HG03378 (cell line): ENCODE data around the gene B3GAT3.
"Not testable (repeated sequence)": the region's sequence is repeated elsewhere in the genome, so short reads cannot be mapped to it uniquely, and the experiment has no call there.

ENCODE experiments used
- ATAC-seq: cut with Tn5 transposase; IDR thresholded peaks from one replicate; pipeline ENCODE4 v1.9.1; 2021; ENCODE audit warnings: mild to moderate bottlenecking, moderate library complexity; ENCODE audit not compliant: unreplicated experiment

Gene B3GAT3

DNA sequence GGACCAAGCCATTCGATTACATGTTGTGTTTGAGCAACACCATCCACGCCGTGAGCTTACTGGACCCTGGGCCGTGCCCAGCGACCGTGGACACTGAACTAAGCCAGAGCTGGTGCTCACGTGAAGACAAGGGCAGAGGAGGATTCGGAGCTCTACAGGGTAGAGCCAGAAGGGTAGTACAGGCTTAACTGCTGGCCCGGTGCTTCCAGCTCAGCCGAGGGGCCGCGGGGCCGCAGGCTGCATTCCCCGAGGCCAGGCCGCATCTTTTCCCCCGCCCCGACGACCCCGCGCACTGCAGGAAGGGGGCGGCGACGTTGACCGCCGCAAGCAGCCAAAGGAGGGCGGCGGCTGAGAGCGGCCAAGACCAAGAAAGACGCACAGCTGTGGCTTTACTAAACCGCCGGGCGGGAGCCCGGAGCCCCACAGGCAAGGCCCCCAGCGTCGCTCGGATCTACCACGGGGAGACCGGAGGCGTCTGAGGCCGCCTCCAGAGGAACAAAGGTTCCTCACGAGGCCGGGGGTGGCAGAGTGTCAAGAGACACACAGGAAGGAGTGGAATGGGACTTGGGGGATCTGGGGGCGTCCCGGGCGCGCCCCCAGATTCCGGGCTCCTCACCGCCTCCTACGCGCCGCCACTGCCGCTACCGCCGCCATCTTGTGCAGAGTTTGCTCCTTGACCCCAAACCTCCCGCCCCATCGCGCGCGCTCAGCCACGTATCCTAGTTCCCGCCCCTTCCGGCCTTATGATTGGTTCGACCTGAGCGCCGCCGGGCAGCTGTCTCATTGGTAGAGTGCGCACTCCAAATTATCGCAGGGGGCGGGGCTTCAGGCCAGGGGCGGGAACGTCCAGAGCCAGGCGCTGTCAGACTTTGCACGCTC is 24.4 kb upstream of the B3GAT3 start, which contains the start of gene GANAB:
Gene GANAB (minus strand): TSS at position 668 of the 879 bp plus-strand sequence. CDS start 14 bp downstream, at position 654.
- peak; percentile 78 for ATAC-seq

DNA sequence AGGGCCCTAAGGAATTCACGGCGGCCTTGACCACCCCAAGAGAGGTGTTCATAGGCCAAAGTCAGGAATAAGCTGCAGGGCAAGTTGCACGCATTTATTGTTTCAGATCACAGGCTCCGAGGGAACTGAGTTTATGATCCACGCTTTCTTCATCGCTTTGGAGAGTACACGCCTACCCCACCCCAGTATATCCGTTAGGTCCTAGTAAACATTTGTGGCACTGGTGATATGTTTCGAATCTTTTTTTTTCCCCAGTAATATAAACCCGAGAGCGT is 23.8 kb upstream of the B3GAT3 start:
- ATAC-seq, result no peak

DNA sequence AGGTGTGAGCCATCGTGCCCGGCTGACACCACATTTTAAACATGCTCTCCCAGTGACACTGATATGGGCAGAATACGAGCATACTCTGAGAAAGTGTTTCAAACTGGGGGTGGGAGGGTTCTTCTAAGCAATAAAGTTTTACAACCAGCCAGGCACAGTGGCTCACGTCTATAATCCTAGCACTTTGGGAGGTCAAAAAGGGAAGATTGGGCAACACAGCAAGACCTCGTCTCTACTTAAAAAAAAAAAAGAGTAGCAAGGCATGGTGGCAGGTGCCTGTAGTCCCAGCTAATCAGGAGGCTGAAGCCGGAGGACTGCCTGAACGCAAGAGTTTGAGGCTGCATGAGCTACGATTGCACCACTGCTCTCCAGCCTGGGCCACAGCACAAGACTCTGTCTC is 22.4 kb upstream of the B3GAT3 start:
- no peak for ATAC-seq

- no peak for ATAC-seq
Observed at GRCh38 chr11:62632492-62632891, 10.7 kb upstream of the B3GAT3 start.

GRCh38 chr11:62627713-62628112 is 5.9 kb upstream of the B3GAT3 start:
- ATAC-seq, result no peak

- ATAC-seq, result no peak
Observed at GRCh38 chr11:62622476-62623089, 797 bp upstream of the B3GAT3 start.

DNA sequence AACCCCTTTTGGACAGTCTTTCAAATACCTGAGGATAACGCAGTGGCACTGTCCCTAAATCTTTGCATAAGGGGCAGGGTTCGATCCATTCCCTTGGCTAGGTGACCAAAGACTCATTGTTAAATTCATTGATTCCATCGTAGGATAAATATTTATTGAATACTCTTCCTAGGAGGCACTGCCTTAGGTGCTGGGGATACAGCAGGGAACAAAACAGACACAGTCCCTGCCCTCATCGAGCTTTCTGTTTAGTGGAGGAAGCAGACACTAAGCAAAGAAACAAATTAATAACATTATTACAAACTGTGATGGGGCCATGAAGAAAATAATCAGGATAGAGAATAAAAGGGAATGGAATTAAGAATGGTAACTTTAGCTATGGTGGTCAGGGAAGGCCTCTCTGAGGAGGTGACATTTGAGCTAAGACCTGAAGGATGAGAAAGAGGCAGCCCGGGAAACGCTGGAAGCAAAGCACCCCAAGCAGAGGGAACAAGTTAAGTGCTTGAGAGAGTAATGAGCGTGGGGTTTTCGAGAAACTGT is 689 bp downstream of the B3GAT3 start:
- ATAC-seq, result no peak

- ATAC-seq, result not testable (repeated sequence)
Observed at GRCh38 chr11:62616957-62617356, 4.8 kb downstream of the B3GAT3 start.

GRCh38 chr11:62615521-62615920 is 6.3 kb downstream of the B3GAT3 start:
- ATAC-seq, result no peak

DNA sequence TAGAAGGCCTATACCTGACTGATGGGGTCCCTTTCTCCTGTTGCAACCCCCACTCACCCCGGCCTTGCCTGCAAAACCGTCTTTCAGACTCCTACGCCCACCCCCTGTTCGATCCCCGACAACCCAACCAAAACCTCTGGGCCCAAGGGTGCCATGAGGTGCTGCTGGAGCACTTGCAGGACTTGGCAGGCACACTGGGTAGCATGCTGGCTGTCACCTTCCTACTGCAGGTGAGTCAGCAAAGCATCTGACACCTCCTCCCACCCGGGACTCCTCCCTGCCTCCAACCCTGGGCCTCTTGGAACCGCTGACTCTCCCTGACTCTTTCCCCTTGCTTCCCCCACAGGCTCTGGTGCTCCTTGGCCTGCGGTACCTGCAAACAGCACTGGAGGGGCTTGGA is 7.5 kb downstream of the B3GAT3 start:
- ATAC-seq, result no peak

GRCh38 chr11:62613291-62613778 is 8.5 kb downstream of the B3GAT3 start:
- no peak for ATAC-seq

DNA sequence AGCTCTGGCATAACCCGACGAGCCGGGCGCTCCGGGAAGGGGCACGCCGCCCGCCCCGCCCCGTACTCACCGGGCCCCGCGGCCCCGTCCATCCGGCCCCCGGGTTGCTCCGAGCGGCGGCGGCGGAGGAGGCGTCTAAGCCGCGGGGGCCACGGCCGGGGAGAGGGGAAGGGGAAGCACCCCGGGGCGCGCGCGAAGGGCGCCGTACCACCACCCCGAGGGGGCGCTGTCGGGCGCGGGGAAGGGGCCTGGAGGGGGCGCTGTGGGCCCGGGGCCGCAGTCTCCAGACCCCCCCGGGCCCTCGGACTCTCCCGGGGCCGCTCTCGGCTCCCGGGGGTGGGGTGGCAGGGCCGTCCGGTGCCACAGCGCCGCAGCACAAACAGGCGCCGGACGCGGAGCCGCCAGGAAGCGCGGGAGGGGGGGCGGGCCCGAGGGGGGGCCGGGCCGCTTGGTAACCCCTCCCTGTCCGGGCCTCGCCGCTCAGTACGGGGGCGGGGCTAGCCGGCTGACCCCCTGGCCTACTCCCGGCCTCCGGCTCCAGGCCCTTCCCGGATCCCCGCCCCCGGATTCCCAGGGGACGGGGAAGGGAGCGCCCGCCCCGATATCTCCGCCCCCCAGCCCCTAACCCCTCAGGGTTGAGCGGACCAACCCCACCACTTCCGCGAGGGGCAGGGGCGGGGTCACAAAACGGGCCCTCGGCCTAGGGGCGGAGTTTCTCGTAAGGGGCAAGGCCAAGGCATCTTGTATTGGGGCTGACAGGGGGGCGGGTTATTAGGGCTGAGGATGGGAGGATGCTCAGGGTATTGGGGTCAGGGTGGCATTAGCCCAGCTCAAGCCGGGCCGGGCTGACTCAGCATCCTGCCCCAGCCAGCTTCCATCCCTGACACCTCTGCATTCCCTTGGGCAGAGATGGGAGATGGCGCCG is 9.2 kb downstream of the B3GAT3 start, which contains the start of the genes EML3 and ROM1:
Gene EML3 (minus strand): TSS at position 410 of the 925 bp plus-strand sequence. CDS start 318 bp downstream, at position 92.
Gene ROM1 (plus strand): TSS at position 892 of the 925 bp plus-strand sequence. CDS start 25 bp downstream, at position 917.
- peak; percentile 53 for ATAC-seq

DNA sequence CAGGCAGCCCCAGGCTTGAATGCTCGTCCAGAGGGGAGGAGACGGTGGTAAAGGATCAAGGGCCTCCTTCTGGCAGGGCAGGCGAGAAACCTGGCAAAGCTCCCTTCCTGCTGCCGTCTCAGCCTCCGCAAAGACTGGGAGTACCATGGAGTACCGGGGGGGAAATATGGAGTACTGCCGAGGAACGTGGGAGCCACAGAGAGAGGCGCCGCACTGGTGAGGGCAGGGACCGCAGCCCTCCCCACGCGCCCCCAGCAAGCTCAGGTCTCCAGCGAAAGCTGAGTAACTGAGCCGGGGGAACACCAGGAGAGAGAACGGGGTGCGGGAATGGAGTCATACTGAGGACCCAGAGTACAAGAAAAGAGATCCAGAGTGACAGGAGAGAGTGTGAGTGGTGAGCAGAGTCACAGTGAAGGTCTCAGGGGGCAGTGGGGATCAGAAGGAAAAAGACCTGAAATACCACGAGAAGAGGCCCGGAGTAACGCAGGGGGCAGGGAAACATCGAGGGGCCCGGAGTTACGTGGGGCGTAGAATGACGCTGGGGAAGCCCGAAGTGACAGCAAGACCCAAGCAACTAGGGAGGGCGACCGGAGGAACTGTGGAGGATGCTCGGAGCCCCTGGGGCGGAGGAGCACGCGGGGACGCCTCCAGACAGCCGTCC is 10.0 kb downstream of the B3GAT3 start:
- ATAC-seq, result peak; percentile 15

DNA sequence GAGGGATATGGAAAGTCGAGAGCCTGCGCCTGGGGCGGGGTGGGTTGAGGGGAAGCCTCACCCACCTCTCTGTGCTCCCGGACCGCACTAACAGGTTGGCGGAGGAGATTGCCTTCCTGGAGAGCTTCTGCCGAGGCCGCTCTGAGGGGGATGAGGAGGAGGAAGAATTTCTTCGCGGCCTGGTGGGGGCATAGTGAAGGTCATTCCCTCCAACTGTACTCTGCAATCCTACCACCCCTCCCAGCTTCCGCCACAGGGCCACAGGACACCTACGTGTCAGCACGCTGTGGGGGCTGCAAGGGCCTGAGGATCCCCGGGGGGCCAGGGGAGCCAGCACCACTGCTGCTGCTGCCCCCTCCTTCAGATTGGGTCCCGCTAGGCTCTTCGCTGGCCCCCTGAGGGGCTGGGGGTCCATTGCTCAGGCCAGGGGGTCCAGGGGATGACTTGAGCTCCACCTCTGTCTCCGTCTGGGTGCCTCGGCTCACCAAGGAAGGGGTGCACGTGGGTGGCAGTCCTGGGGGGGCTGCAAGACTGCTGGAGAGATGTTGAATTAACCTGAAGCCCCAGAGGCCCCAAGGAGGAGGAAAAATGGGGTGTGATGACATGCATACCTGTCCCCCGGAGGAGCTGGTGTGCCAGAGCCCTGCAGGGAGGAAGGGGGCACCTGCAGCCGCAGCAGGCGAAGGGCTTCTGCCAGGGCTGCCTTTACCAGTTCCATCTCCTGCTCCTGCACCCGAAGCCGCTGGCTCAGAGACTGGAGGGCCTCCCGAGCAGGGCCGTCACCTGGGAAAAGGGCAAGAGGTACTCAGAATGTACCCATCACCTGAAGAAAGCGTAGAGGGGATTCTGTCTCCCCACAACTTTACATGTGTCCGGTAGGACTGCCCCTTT is 10.7 kb downstream of the B3GAT3 start:
- ATAC-seq, result no peak

DNA sequence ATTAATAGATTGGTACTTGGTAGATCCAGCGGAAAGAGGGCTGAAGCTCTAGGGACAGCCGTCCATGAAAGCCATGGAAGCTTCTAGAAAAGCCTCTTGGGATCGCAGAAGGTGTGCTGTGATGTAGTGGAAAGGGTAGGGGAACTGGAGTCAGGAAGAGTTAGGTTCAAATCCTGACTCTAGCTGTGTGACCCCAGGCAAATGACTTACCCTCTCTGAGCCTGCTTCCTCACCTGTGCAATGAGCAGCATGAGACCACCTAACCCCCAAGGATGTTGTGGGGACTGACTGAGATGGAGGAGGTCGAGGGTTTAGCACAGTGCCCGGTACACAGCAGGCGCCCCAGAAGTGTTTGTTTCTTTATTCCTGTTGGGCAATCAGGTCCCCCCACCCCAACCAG is 11.4 kb downstream of the B3GAT3 start:
- ATAC-seq, result no peak

- ATAC-seq, result no peak
Observed at GRCh38 chr11:62608776-62609175, 13.0 kb downstream of the B3GAT3 start.

- no peak for ATAC-seq
Observed at GRCh38 chr11:62607714-62608113, 14.1 kb downstream of the B3GAT3 start.

GRCh38 chr11:62605902-62606301 is 15.9 kb downstream of the B3GAT3 start:
- no peak for ATAC-seq

- no peak for ATAC-seq
Observed at GRCh38 chr11:62605467-62605866, 16.3 kb downstream of the B3GAT3 start.
